GM19463 (cell line): ENCODE data around the gene PDE11A.
"Not testable (repeated sequence)": the region's sequence is repeated elsewhere in the genome, so short reads cannot be mapped to it uniquely, and the experiment has no call there.

Source experiments
- ATAC-seq: cut with Tn5 transposase; IDR thresholded peaks from one replicate; pipeline ENCODE4 v1.9.1; 2021; ENCODE audit warnings: mild to moderate bottlenecking, moderate library complexity; ENCODE audit not compliant: unreplicated experiment

PDE11A gene

GRCh38 chr2:178012639-178013038 lies 59.9 kb downstream of the PDE11A start:
- no peak for ATAC-seq

- ATAC-seq = no peak
Observed at GRCh38 chr2:178009813-178010212, 62.8 kb downstream of the PDE11A start.

- ATAC-seq = no peak
Observed at GRCh38 chr2:178008636-178009289, 63.8 kb downstream of the PDE11A start.

- ATAC-seq = no peak
Observed at GRCh38 chr2:178006710-178007109, 65.9 kb downstream of the PDE11A start.

GRCh38 chr2:178005756-178006155 lies 66.8 kb downstream of the PDE11A start:
- no peak for ATAC-seq

- no peak for ATAC-seq
Observed at GRCh38 chr2:178002038-178002437, 70.5 kb downstream of the PDE11A start.

GRCh38 chr2:177998996-177999395 lies 73.6 kb downstream of the PDE11A start:
- no peak for ATAC-seq

- no peak for ATAC-seq
Observed at GRCh38 chr2:177998006-177998405, 74.6 kb downstream of the PDE11A start.

- ATAC-seq = no peak
Observed at GRCh38 chr2:177992992-177993391, 79.6 kb downstream of the PDE11A start.

- ATAC-seq = no peak
Observed at GRCh38 chr2:177989029-177989885, 83.3 kb downstream of the PDE11A start.

- no peak for ATAC-seq
Observed at GRCh38 chr2:177984749-177985148, 87.8 kb downstream of the PDE11A start.

GRCh38 chr2:177983183-177983788 lies 89.3 kb downstream of the PDE11A start:
- peak; percentile 86 for ATAC-seq

- ATAC-seq = no peak
Observed at GRCh38 chr2:177972782-177973181, 99.8 kb downstream of the PDE11A start.

GRCh38 chr2:177972123-177972522 lies 100.5 kb downstream of the PDE11A start:
- ATAC-seq = no peak

GRCh38 chr2:177970670-177971454 lies 101.7 kb downstream of the PDE11A start:
- no peak for ATAC-seq

- ATAC-seq = no peak
Observed at GRCh38 chr2:177964892-177965291, 107.7 kb downstream of the PDE11A start.

- no peak for ATAC-seq
Observed at GRCh38 chr2:177952151-177952550, 120.4 kb downstream of the PDE11A start.

GRCh38 chr2:177947598-177947997 lies 125.0 kb downstream of the PDE11A start:
- not testable (repeated sequence) for ATAC-seq

- not testable (repeated sequence) for ATAC-seq
Observed at GRCh38 chr2:177944530-177944929, 128.0 kb downstream of the PDE11A start.

GRCh38 chr2:177942731-177943130 lies 129.8 kb downstream of the PDE11A start:
- no peak for ATAC-seq

GRCh38 chr2:177939211-177939610 lies 133.4 kb downstream of the PDE11A start:
- no peak for ATAC-seq
